ENCODE measurements around the gene AAGAB. TPM values are rescaled to one million over a fixed set of nuclear protein-coding genes. Genes with fewer than 3 reads are reported as not detected.
A peak's percentile ranks its signal among the peaks of the same experiment; 100 is the strongest.

AAGAB gene
- total RNA-seq, 1 donor from 2014 or later: 60.5 TPM

DNA sequence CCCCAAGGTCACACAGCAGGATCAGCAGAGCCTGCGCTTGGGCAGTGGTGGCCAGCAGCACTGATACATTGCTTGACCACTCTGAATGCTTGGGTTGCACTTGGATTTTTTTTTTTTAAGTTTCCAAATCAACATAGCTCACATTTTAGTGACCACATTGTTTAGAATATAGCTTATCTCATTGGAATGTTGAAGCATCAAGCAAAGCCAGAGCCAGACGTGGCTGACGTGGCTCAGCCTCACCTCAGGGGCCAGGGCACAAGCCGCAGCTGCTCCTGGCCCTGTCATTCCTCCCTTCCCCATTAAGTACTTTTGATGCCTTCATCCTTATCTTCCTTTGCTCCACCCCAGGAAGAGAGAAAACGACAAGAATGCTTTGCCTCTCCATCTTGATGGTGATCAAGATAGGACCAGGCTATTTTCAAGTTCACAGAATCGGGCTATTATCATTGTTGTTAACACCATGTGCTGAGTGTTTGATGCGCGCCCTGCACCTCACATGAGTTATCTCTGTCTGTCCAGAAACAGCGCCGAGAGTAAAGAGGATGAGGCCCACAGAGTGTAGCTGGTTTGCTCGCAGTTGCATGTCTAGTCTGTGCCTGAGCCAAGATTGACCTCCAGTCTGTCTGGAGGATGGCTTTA, 75.8 kb downstream of the AAGAB start:
- TF ChIP-seq, protein P1, sequence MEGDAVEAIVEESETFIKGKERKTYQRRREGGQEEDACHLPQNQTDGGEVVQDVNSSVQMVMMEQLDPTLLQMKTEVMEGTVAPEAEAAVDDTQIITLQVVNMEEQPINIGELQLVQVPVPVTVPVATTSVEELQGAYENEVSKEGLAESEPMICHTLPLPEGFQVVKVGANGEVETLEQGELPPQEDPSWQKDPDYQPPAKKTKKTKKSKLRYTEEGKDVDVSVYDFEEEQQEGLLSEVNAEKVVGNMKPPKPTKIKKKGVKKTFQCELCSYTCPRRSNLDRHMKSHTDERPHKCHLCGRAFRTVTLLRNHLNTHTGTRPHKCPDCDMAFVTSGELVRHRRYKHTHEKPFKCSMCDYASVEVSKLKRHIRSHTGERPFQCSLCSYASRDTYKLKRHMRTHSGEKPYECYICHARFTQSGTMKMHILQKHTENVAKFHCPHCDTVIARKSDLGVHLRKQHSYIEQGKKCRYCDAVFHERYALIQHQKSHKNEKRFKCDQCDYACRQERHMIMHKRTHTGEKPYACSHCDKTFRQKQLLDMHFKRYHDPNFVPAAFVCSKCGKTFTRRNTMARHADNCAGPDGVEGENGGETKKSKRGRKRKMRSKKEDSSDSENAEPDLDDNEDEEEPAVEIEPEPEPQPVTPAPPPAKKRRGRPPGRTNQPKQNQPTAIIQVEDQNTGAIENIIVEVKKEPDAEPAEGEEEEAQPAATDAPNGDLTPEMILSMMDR (IDR thresholded peaks at IDR 0.05; ENCODE audit: unreplicated experiment): no peak
- Mint-ChIP-seq H3K27me3 (no peaks in the 10 kb centered on the region), H3K36me3 (ENCODE audit: insufficient read depth) (peaks cover 15% of the 10 kb centered on the region), H3K4me1 (ENCODE audit: low read depth) (peaks cover 12% of the 10 kb centered on the region), H3K27ac (peak overlapping the region; percentile 43), H3K9me3 (ENCODE audit: low read depth) (no peaks in the 10 kb centered on the region), H3K4me3 (ENCODE audit: low read depth) (no peak overlapping the region)
- DNase-seq (ENCODE audit: low spot score, unreplicated experiment): no peak

DNA sequence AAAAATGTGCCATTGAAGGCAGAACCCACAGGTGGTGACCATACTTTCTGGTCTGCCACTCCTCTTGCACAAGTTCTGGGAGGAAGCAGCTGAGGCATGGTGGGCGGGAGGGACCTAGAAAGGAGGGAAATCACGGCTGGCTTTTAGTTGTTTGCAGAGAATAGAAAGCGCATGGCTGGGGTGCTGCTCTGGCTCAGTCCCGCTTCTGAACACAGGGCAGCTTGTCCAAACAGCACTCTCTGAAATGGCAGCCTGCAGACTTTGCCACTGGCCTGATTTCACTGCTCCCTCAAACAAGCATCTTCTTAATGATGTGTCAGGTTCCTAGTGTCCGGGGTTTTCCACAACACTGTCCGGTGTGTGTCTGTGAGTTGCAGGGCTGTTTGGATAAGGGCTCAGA, 76.7 kb downstream of the AAGAB start:
- Mint-ChIP-seq H3K9me3 (ENCODE audit: low read depth) (no peaks in the 10 kb centered on the region), H3K4me1 (ENCODE audit: low read depth) (peaks cover 12% of the 10 kb centered on the region), H3K4me3 (ENCODE audit: low read depth) (no peak overlapping the region), H3K36me3 (ENCODE audit: insufficient read depth) (peaks cover 21% of the 10 kb centered on the region), H3K27ac (no peak overlapping the region), H3K27me3 (no peaks in the 10 kb centered on the region)
- DNase-seq (ENCODE audit: low spot score, unreplicated experiment): no peak
- TF ChIP-seq, protein P1 (IDR thresholded peaks at IDR 0.05; ENCODE audit: unreplicated experiment): no peak

DNA sequence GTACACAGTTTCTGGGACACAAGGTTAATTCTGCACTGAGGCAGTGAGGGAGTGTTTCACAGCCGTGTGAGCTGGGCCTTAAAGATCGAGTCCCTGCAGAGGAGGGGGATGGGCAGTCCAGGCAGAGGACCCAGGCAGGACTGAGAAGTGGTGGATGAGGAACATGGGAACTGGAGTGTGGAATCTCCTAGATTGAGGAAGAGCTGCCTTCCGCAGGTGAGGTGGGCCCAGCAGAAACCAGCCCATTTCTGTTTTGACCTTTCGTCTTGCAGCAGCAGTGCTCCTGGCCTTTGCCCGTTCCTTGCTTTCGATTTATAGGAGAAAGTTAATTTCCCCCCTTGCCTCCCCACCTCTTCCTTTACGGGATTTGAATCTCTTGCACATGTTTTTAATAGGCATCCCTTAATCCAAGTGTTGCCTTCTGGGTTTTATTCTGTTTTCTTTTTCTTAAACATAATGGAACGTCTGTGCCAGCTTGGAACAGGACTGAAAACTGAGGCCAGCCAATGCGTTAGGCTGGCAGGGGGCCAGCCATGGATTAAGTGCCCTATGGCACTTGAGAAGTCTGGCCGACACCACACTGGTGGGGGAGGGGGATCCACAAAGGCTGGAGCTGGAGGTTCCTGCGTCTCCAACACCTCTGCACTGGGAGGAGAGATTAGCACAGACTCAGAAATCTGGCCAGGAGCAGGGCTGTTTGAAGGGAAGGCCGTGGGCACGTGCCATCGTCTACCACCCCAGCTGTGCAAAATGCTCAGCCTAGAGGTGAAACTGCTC, 78.1 kb downstream of the AAGAB start:
- DNase-seq (ENCODE audit: low spot score, unreplicated experiment): no peak
- Mint-ChIP-seq H3K36me3 (ENCODE audit: insufficient read depth) (peaks cover 22% of the 10 kb centered on the region), H3K9me3 (ENCODE audit: low read depth) (no peaks in the 10 kb centered on the region), H3K27me3 (no peaks in the 10 kb centered on the region), H3K27ac (peak overlapping the region; percentile 27), H3K4me3 (ENCODE audit: low read depth) (no peak overlapping the region), H3K4me1 (ENCODE audit: low read depth) (peaks cover 12% of the 10 kb centered on the region)
- TF ChIP-seq, protein P1 (IDR thresholded peaks at IDR 0.05; ENCODE audit: unreplicated experiment): no peak

DNA sequence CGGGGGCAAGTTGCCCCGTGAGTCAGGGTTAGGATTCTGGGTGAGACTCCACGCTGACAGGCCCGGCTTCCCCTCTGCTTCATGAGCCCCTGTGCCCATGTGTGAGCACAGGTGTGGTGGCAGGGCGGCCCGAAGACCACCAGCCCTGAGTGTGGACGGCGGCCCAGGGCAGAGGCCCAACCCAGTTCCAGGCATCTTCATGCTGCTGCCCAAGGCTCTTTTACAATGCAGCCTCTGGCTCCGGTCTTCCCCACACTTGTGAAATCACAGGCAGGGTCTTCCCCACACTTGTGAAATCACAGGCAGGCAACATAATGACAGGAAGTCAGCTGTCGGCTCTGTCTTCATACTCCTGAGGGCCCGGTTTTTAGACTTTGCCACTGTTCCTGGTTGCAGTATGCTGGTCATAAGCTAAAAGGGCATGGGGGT, 78.8 kb downstream of the AAGAB start:
- TF ChIP-seq, protein P1 (IDR thresholded peaks at IDR 0.05; ENCODE audit: unreplicated experiment): no peak
- no peaks in the 10 kb centered on the region for H3K27me3 Mint-ChIP-seq
- H3K9me3 Mint-ChIP-seq (ENCODE audit: low read depth): no peaks in the 10 kb centered on the region
- DNase-seq (ENCODE audit: low spot score, unreplicated experiment): no peak
- H3K4me1 Mint-ChIP-seq (ENCODE audit: low read depth): peaks cover 12% of the 10 kb centered on the region
- no peak overlapping the region for H3K4me3 Mint-ChIP-seq (ENCODE audit: low read depth)
- H3K27ac Mint-ChIP-seq: no peak overlapping the region
- peaks cover 26% of the 10 kb centered on the region for H3K36me3 Mint-ChIP-seq (ENCODE audit: insufficient read depth)

DNA sequence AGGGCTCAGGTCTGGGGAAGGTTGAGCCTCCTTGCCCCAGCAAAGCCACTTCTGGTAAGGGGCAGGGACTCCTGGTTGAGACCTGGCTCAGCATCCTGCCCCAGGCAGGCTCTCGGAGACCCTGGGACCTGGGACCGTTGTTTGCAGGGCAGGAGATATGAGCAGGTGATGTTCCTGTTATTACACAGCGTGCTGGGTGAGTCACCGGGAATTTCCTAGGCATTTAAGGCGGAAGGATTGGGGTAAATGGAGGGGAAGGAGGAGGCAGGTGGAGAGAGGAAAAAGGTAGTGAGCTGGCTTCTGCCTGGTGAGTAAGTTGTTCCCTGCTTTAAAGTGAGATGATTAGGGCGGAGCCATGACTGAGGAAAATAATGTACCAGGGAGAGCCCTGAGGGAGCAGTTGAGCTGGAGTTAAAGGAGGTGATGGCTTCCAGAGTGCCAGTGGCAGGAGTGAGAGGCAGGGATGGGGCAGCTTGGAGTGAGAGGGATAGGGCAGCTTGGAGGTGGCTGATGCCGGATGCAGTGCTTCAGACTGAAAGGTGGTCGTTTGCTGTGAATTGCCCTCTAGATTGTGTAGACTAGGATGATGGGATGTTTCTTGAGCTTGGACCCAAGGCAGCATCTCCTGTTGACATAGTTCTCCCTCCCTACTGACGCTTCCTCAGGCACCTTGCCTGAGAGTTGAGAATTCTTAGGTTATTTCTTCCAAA, 79.4 kb downstream of the AAGAB start:
- Mint-ChIP-seq H3K4me1 (ENCODE audit: low read depth) (peaks cover 12% of the 10 kb centered on the region), H3K27ac (no peak overlapping the region), H3K9me3 (ENCODE audit: low read depth) (no peaks in the 10 kb centered on the region), H3K27me3 (no peaks in the 10 kb centered on the region), H3K36me3 (ENCODE audit: insufficient read depth) (peaks cover 30% of the 10 kb centered on the region), H3K4me3 (ENCODE audit: low read depth) (no peak overlapping the region)
- TF ChIP-seq, protein P1 (IDR thresholded peaks at IDR 0.05; ENCODE audit: unreplicated experiment): no peak
- no peak for DNase-seq (ENCODE audit: low spot score, unreplicated experiment)
